ENCODE measurements around the gene RNF112.

The RNF112 gene

DNA sequence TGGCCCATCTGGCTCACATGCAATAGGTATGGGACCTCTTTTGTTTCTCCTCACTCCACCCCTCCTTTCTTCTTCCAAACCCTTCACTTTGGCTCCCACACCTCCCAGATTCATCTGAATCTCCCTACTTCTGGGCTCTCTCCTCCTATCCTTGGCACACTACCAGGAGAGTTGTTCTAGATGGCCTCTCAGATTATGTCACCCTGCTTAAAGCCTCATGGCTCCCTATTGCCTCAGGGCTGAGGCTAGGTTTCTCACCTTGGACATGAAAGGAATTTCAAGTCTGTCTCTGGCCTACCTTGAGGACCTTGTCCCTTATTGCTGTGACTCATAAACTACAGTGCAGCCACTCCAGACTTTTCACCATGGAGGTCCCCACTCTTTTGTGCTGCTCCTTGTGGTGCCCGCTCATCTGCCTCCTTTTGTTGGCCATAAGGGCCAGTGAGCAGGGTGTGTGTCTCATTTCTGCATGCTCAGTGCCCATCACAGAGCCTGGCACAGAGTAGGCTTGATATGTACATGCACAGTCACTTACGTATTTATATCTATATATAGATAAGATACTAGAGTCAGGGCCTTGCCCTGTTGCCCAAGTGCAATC is 23.0 kb upstream of the RNF112 start:
- no peak for DNase-seq (ENCODE audit: low read depth, low spot score)

- no peak for DNase-seq (ENCODE audit: low read depth, low spot score)
Measured at GRCh38 chr17:19388791-19389785, 21.9 kb upstream of the RNF112 start.

DNA sequence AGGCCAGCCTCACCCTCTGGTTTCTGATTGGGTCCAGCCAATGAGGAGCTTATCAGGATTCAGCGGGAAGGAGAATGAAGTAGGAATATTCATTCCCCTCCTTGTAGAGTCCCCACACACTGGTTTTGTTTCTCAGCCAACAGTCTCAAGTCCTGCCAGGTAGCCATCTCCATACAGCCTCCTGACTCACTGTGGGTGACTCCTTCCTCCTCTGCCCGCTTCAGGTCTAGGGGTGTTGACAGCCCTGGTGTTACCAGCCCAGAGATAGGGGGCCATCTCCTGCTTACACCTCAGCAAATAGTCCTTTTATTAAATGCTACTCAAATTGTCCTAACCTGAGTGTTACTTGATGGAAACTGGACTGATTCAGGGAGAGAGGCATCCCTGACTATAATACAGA is 20.1 kb upstream of the RNF112 start:
- no peak for DNase-seq (ENCODE audit: low read depth, low spot score)

GRCh38 chr17:19391432-19391831 is 19.6 kb upstream of the RNF112 start:
- DNase-seq (ENCODE audit: low read depth, low spot score) = no peak

- no peak for DNase-seq (ENCODE audit: low read depth, low spot score)
Measured at GRCh38 chr17:19392303-19392702, 18.7 kb upstream of the RNF112 start.

GRCh38 chr17:19397556-19398041 is 13.4 kb upstream of the RNF112 start:
- no peak for DNase-seq (ENCODE audit: low read depth, low spot score)

- DNase-seq (ENCODE audit: low read depth, low spot score) = no peak
Measured at GRCh38 chr17:19398301-19399181, 12.5 kb upstream of the RNF112 start.

GRCh38 chr17:19399750-19400450 is 11.1 kb upstream of the RNF112 start:
- DNase-seq (ENCODE audit: low read depth, low spot score) = no peak

- DNase-seq (ENCODE audit: low read depth, low spot score) = no peak
Measured at GRCh38 chr17:19401321-19402010, 9.6 kb upstream of the RNF112 start.

GRCh38 chr17:19402171-19402570 is 8.9 kb upstream of the RNF112 start:
- no peak for DNase-seq (ENCODE audit: low read depth, low spot score)

GRCh38 chr17:19403021-19403420 is 8.0 kb upstream of the RNF112 start:
- DNase-seq (ENCODE audit: low read depth, low spot score) = no peak

DNA sequence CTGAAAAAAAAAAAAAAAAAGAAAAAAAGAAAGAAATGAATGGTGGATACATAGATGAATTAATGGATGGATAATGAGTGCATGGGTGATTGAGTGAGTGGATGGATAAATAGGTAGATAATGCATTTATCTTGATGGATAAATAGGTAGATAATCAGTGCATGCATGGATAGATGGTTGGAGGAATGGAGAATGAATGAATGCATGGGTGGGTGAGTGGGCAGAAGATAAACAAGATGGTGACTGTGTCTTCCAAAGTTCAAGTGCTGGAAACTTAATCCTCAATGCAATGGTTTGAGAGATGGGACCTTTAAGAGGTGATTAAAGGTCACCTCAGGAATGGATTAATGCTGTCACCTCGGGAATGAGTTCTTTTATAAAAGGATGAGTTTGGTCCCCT is 6.8 kb upstream of the RNF112 start:
- DNase-seq (ENCODE audit: low read depth, low spot score) = no peak

- no peak for DNase-seq (ENCODE audit: low read depth, low spot score)
Measured at GRCh38 chr17:19405114-19405513, 5.9 kb upstream of the RNF112 start.

- no peak for DNase-seq (ENCODE audit: low read depth, low spot score)
Measured at GRCh38 chr17:19407601-19408345, 3.3 kb upstream of the RNF112 start.

DNA sequence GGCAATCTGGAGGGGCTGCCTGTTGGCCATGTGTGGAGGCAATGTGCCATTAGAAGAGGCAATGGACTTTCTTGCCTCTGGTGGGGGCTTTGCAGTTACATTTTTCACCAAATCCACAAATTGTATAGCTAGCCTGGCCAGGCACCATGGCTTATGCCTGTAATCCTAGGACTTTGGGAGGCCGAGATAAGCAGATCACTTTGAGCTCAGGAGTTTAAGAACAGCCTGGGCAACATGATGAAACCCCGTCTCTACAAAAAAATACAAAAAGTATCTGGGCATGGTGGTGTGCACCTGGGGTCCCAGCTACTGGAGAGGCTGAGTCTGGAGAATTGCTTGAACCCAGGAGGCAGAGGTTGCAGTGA is 2.7 kb upstream of the RNF112 start:
- no peak for DNase-seq (ENCODE audit: low read depth, low spot score)

DNA sequence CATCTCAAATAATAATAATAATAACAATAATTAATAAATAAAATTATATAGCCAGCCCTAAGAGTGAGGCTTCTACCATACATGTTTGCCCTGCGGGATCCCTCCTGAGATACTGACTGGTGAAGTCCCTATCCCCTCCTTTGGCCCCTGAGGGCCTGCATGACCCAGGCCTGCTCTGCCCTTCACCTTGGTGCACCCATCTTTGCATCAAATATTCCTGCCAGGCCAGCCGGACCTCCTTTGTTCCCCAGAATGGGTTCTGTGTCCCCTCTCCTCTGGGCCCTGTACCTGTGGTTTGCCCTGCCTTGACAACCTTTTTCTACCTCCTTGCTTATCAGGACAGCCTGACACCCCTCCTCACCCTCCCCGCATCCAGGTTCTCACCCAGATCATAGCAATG is 2.0 kb upstream of the RNF112 start:
- DNase-seq (ENCODE audit: low read depth, low spot score) = no peak

DNA sequence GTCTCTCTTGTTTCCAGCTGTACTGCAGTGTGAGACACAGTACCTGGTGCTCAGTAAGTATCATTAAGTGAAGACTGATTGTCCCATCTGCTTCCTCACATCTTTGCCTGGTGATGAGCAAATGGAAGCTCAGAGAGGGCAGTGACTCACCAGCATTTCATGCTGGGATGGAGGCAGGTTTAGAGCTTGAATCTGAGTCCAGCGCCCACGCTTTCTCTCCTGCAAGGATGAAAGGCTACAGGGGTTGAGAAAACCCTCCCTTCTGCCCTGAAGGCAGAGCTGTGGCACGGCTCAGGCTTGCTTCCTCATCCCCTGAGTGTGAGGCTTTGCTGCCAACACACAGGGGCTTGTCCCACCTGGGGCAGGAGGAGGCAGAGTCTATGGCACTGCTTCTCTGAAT is 1.5 kb upstream of the RNF112 start:
- DNase-seq (ENCODE audit: low read depth, low spot score) = no peak

GRCh38 chr17:19410091-19410490 is 941 bp upstream of the RNF112 start:
- DNase-seq (ENCODE audit: low read depth, low spot score) = no peak

GRCh38 chr17:19411631-19412030 is 599 bp downstream of the RNF112 start:
- no peak for DNase-seq (ENCODE audit: low read depth, low spot score)

- DNase-seq (ENCODE audit: low read depth, low spot score) = no peak
Measured at GRCh38 chr17:19412510-19412909, 1.5 kb downstream of the RNF112 start.
